Skeletal muscle tissue (tissue), 4 donors: Measurements from ENCODE around the gene AKAP12. TPM values are rescaled to one million over a fixed set of nuclear protein-coding genes. Genes with fewer than 3 reads are reported as not detected.
"Not testable (repeated sequence)": the region's sequence is repeated elsewhere in the genome, so short reads cannot be mapped to it uniquely, and the experiment has no call there.

Experiments
- H3K27ac ChIP-seq: one replicate; pipeline ENCODE4 v1.7.0; 2013; ENCODE audit warnings: mild to moderate bottlenecking, low read depth, low read length, inconsistent platforms
- H3K27me3 ChIP-seq, 3 donors: one replicate each; pipeline ENCODE4 v1.7.0; 2013; ENCODE audit warnings: low read length in 3 of 3; ENCODE audit not compliant: control insufficient read depth in 3 of 3, insufficient read depth in 3 of 3
- H3K36me3 ChIP-seq, 3 donors: one replicate each; pipeline ENCODE4 v1.7.0; 2013; ENCODE audit warnings: low read length in 3 of 3; ENCODE audit not compliant: control insufficient read depth in 3 of 3, insufficient read depth in 3 of 3
- H3K4me1 ChIP-seq, 3 donors: one replicate each; pipeline ENCODE4 v1.7.0; 2013; ENCODE audit warnings: low read length in 3 of 3, mild to moderate bottlenecking in 3 of 3; ENCODE audit not compliant: control insufficient read depth in 3 of 3, insufficient read depth in 3 of 3
- H3K4me3 ChIP-seq, 3 donors: one replicate each; pipeline ENCODE4 v1.7.0; 2013; ENCODE audit warnings: low read length in 3 of 3
- H3K9ac ChIP-seq, 3 donors: one replicate each; pipeline ENCODE4 v1.7.0; 2013; ENCODE audit warnings: low read length in 3 of 3, mild to moderate bottlenecking in 3 of 3, moderate library complexity in 2 of 3, low read depth in 1 of 3
- H3K9me3 ChIP-seq, 3 donors: one replicate each; pipeline ENCODE4 v1.7.0; 2013; ENCODE audit warnings: low read length in 3 of 3; ENCODE audit not compliant: control insufficient read depth in 3 of 3
- total RNA-seq: library from RNA; depleted of rRNA; stranded (reverse); fragments of >200 nt; gene quantifications from one replicate; pipeline ENCODE4 v1.2.3, GENCODE V29; 2014
- donor health status: Osteomylitis.

Gene AKAP12
- total RNA-seq, 1 donor from 2014 or later: 99.7 TPM

DNA sequence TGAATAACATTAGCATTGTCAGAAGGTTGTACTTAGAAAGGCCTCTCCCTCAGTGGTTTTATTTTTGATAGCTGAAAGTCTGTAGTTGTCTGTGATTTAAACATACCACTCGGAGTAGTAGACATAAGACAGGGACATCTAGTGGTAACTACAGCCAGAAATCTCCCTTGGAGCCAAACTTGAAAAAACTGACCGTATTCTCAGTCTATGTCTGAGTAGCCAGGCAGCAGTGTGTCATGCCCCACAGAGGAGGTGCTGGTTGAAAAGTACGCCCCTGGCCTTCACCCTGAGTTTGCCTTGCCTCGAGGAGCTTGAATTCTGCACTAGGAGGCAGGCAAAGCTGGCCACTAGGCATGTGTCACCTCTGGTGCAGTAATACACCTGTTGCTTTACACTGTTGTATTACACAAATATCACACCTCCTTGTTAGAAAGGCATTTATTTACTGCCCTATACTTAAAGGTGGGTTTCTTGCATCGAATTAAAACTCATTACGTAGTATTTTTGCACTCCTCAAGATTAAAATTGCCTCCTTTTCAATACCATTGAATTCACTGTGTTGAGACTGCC is 130.8 kb downstream of the AKAP12 start:
- H3K27me3 ChIP-seq: no peaks in the 10 kb centered on the region
- H3K9ac ChIP-seq: no peak overlapping the region
- H3K4me3 ChIP-seq: no peak overlapping the region
- peaks cover 21 to 31% (median 22%) of the 10 kb centered on the region in 3 donors for H3K36me3 ChIP-seq
- H3K4me1 ChIP-seq: peaks cover 0 to 14% (median 10%) of the 10 kb centered on the region in 3 donors
- H3K27ac ChIP-seq: no peak overlapping the region
- no peaks in the 10 kb centered on the region for H3K9me3 ChIP-seq

DNA sequence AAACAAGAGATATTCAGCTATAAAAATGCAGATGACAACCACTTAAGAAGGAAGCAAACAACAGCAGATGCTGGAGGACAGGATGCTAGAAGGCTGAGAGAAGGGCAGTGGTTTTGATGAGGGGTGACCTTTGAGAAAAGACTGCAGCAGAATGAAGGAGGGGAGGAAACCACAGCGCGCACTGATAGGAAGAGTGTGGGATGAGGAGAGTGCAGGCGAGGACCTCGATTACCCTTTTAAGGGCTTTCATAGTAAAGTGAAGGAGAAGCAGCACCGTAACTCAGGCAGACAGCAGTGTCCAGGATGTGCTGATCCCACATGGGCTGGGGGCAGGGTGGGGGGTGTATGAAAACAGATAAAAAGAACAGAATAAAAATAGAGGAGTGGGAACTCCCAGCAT is 132.4 kb downstream of the AKAP12 start:
- no peak overlapping the region for H3K27ac ChIP-seq
- no peak overlapping the region for H3K4me3 ChIP-seq
- peaks cover 10 to 18% (median 10%) of the 10 kb centered on the region in 3 donors for H3K36me3 ChIP-seq
- H3K27me3 ChIP-seq: no peaks in the 10 kb centered on the region
- H3K4me1 ChIP-seq: peaks cover 0 to 14% (median 10%) of the 10 kb centered on the region in 3 donors
- H3K9me3 ChIP-seq: no peaks in the 10 kb centered on the region
- no peak overlapping the region for H3K9ac ChIP-seq

DNA sequence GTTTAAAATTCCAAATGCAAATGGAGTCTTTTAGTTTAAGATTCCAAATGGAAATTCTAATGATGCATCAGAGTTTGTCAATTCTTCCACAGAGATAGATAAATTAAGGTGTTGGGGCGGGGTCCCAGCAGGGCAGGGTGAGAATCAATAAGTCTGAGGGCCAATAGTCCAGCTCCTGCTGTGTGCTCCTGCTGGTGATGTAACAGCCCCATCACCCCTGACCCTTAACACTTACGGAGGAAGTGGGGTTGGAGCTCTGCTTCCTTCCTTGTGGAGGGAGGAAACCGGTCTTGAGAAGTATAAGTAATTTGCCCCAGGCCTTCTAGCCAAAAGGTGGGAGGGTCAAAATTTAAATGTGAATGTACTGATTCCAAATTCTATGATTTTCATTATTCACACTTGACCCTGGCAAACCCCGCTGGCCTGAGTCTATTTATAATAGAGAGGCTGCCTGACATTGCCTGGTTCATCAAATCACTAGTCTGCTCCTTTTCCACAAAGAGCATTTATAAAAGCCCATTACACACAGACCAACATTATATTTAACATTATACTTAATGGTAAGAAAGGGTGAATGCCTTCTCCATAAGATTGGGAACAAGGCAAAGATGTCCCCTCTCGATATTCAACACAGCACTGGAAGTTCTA is 134.4 kb downstream of the AKAP12 start:
- Histone ChIP-seq H3K27ac (peak overlapping the region; percentile 45), H3K9ac (no peak overlapping the region)

DNA sequence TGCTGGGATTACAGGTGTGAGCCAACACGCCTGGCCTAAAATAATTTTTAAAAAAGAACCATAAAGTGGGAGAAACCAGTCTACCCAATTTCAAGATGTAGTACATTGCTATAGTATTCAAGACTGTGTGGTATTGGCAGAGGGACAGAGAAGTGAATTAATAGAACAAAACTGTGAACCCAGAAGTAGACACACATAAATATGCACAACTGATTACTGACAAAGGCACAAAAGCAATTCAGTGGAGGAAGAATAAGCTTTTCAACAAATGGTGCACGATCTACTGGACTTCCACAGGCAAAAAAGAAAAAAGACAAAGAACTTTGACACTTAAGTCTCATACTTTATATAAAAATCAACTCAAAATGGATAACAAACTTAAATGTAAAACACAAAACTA is 136.1 kb downstream of the AKAP12 start:
- H3K36me3 ChIP-seq: peaks cover 7 to 17% (median 10%) of the 10 kb centered on the region in 3 donors
- H3K9ac ChIP-seq: no peak overlapping the region
- no peaks in the 10 kb centered on the region for H3K27me3 ChIP-seq
- H3K9me3 ChIP-seq: no peaks in the 10 kb centered on the region
- H3K4me1 ChIP-seq: peaks cover 5 to 16% (median 9%) of the 10 kb centered on the region in 3 donors
- H3K27ac ChIP-seq: no peak overlapping the region
- H3K4me3 ChIP-seq: no peak overlapping the region

More for the DNA sequence above, 134.4 kb downstream of the AKAP12 start:
- Histone ChIP-seq H3K4me1 (peaks cover 0 to 14% (median 10%) of the 10 kb centered on the region in 3 donors), H3K9me3 (no peaks in the 10 kb centered on the region), H3K4me3 (no peak overlapping the region), H3K27me3 (no peaks in the 10 kb centered on the region), H3K36me3 (peaks cover 8 to 18% (median 10%) of the 10 kb centered on the region in 3 donors)

DNA sequence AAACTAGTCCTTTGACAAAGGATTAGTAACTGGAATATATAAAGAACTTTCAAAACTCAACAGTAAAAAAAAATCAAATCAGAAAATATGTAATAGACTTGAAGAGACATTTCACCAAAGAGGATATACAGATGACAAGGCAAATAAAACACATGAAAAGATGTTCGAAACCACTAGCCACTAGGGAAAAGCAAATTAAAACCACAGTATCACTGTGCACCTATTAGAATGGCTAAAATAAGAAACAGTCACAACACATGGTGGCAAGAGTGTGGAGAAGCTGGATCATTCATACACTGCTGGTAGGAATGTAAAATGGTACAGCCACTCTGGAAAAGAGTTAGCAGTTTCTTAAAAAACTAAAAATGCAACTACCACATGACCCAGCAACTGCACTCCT is 136.7 kb downstream of the AKAP12 start:
- H3K9ac ChIP-seq: no peak overlapping the region
- H3K9me3 ChIP-seq: no peaks in the 10 kb centered on the region
- no peaks in the 10 kb centered on the region for H3K27me3 ChIP-seq
- H3K27ac ChIP-seq: no peak overlapping the region
- peaks cover 5 to 19% (median 8%) of the 10 kb centered on the region in 3 donors for H3K4me1 ChIP-seq
- H3K36me3 ChIP-seq: peaks cover 3 to 11% (median 6%) of the 10 kb centered on the region in 3 donors
- H3K4me3 ChIP-seq: no peak overlapping the region

DNA sequence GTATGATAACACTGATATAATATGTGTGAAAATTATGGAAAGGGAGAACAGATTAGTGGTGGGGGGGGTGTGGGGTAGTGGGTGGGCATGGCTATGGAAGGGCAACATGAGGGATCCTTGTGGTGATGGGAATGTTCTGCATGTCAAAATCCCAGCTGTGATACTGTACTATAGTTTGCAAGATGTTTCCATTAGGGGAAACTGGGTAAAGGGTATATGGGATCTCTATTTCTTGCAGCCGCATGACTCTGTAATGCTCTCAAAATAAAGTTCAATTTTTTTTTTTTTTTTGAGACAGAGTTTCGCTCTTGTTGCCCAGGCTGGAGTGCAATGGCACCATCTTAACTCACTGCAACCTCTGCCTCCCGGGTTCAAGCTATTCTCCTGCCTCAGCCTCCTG is 137.3 kb downstream of the AKAP12 start:
- Histone ChIP-seq H3K9ac (no peak overlapping the region), H3K4me1 (peaks cover 5 to 19% (median 8%) of the 10 kb centered on the region in 3 donors), H3K27me3 (no peaks in the 10 kb centered on the region), H3K9me3 (no peaks in the 10 kb centered on the region), H3K36me3 (peaks cover 2 to 6% (median 6%) of the 10 kb centered on the region in 3 donors), H3K4me3 (no peak overlapping the region), H3K27ac (no peak overlapping the region)

DNA sequence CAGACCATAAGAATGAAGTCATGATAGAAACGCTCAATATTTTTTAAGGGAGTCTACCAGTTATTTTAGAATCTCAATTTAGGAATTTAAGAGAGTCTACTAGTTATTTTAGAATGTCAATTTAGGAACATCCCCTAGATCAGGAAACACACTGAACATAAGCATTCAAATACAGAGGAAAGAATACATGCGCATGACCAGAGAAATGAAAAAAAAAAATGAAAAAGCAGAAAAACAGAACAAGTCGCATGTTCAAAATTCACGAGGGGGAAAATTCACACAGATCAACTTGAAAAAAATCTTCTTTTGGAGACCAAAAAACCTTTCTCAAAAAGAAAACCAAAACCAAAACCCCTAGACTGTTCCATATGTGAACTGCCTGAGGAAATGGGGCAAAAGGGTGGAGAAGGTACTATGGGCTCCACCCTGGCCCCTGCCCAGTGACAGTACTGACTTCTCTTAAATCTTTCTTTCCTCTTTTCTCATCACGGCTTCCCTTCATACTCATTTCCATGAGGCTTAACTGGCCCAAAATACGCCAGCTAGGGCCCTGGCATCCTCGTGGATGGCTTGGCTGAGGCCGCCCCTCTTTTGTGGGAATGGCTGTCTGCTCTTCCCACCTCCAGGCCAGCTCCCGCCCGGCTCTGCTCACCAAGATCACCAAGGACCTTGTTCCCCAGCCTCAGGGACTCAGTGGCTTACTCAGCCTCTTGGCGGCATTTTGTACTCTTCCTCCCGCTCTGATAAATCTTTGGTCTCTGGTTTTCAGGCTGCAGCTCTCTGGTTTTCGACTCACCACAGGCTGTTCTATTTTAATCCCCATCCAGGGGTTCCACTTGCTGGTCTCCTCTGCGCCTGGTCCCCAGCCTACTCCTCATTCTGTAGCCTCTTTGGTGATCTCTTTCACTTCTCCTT is 140.4 kb downstream of the AKAP12 start:
- Histone ChIP-seq H3K4me3 (peak overlapping the region in 2 of 3 donors; percentile 17 to 34), H3K9me3 (no peaks in the 10 kb centered on the region), H3K36me3 (no peaks in the 10 kb centered on the region), H3K9ac (peak overlapping the region in 2 of 3 donors; percentile 28 to 34), H3K4me1 (peaks cover 3 to 10% (median 5%) of the 10 kb centered on the region in 3 donors), H3K27me3 (no peaks in the 10 kb centered on the region), H3K27ac (no peak overlapping the region)

DNA sequence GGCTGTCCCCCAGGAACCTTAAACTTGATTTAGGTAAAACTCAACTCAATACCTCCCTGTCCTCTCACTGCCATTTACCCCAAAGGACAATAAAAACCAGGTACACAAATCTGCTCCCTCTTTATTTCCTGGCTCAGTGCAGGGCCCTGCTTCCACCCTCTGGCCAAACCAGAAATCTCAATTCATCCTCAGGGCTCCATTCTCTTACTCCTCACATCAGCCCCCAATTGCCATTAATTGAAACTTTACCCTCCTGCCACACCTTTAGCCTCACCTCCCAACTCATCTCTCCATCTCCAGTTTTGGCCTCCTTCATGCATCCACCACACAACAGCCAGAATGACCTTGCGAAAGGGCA is 141.1 kb downstream of the AKAP12 start:
- Histone ChIP-seq H3K27ac (no peak overlapping the region), H3K36me3 (no peaks in the 10 kb centered on the region), H3K4me1 (peaks cover 3 to 10% (median 5%) of the 10 kb centered on the region in 3 donors), H3K27me3 (no peaks in the 10 kb centered on the region), H3K9ac (peak overlapping the region in 1 of 3 donors; percentile 34), H3K9me3 (no peaks in the 10 kb centered on the region), H3K4me3 (no peak overlapping the region)

DNA sequence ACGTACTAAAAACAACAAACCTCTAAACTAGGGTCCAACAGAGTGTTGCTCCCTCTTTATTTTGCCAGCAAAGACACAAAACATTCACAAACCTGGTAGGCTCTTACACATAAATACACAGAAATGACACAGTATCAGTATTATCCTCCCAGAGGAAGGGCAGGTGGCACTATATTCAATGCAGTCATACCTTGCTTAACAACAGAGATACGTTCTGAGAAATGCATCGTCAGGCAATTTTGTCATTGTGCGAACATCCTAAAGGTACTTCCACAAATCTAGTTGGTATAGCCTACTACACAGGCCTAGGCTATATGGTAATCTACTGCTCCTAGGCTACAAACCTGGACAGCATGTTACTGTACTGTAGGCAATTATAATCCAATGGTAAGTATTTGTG is 142.0 kb downstream of the AKAP12 start:
- Histone ChIP-seq H3K36me3 (no peaks in the 10 kb centered on the region), H3K27ac (no peak overlapping the region), H3K4me3 (no peak overlapping the region)

DNA sequence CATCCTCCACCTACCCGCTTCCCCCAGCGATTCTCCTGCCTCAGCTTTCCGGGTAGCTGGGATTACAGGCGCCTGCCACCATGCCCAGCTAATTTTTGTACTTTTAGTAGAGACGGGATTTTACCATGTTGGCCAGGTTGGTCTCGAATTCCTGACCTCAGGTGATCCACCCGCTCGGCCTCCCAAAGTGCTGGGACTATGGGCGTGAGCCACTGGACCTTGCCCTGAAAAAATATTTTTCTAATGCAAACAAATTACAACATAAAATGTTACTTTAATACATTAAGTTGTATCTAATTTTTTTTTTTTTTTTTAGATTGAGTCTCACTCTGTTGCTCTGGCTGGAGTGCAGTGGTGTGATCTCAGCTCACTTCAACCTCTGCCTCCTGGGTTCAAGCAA is 142.9 kb downstream of the AKAP12 start:
- H3K9ac ChIP-seq, H3K27me3 ChIP-seq, H3K9me3 ChIP-seq, H3K27ac ChIP-seq, H3K36me3 ChIP-seq, H3K4me1 ChIP-seq, H3K4me3 ChIP-seq: not testable (repeated sequence)

More for the DNA sequence above, 142.0 kb downstream of the AKAP12 start:
- no peak overlapping the region for H3K9ac ChIP-seq
- peaks cover 3 to 10% (median 5%) of the 10 kb centered on the region in 3 donors for H3K4me1 ChIP-seq
- H3K9me3 ChIP-seq: no peaks in the 10 kb centered on the region
- H3K27me3 ChIP-seq: no peaks in the 10 kb centered on the region
